GM23338 (cell line): ENCODE results near the gene SCGB1C2. TPM values are rescaled to one million over a fixed set of nuclear protein-coding genes. Genes with fewer than 3 reads are reported as not detected.

ENCODE experiments used
- ATAC-seq: fragments of 200-7000 bp; cut with Tn5 transposase; 3 replicates; pipeline ENCODE4 v1.9.1; 2020
- DNase-seq: peaks from one replicate; pipeline ENCODE4 v3.0.0-alpha.2; 2015; ENCODE audit warnings: low spot score
- H2AFZ ChIP-seq: fragments of 200-600 bp; sonication (generic); 2 replicates; pipeline ENCODE4 v1.8.0; 2016; ENCODE audit warnings: antibody characterized with exemption, mild to moderate bottlenecking, moderate library complexity
- H3F3A ChIP-seq: fragments of 200-600 bp; sonication (generic); replicated peaks from 2 replicates; pipeline ENCODE4 v1.8.0; 2017; ENCODE audit warnings: antibody characterized with exemption, mixed run types, low read depth
- H3K27ac ChIP-seq: fragments of 200-600 bp; sonication (generic); 2 replicates; pipeline ENCODE4 v1.6.1; 2016; ENCODE audit warnings: low read depth
- H3K27me3 ChIP-seq: fragments of 200-600 bp; sonication (generic); 2 replicates; pipeline ENCODE4 v1.8.0; 2016; ENCODE audit warnings: mild to moderate bottlenecking, mixed run types, moderate library complexity; ENCODE audit not compliant: insufficient read depth
- H3K36me3 ChIP-seq: fragments of 200-600 bp; sonication (generic); 2 replicates; pipeline ENCODE4 v1.8.0; 2016; ENCODE audit warnings: mild to moderate bottlenecking; ENCODE audit not compliant: insufficient read depth
- H3K4me1 ChIP-seq: fragments of 200-600 bp; sonication (generic); 2 replicates; pipeline ENCODE4 v1.8.0; 2016; ENCODE audit warnings: mild to moderate bottlenecking, moderate library complexity; ENCODE audit not compliant: insufficient read depth
- H3K4me2 ChIP-seq: fragments of 200-600 bp; sonication (generic); 2 replicates; pipeline ENCODE4 v1.7.1; 2017; ENCODE audit warnings: mixed run types
- H3K4me3 ChIP-seq: fragments of 200-600 bp; sonication (generic); 2 replicates; pipeline ENCODE4 v1.6.1; 2016; ENCODE audit warnings: mixed run types
- H3K79me2 ChIP-seq: fragments of 200-600 bp; sonication (generic); replicated peaks from 2 replicates; pipeline ENCODE4 v1.8.0; 2017; ENCODE audit warnings: mild to moderate bottlenecking; ENCODE audit not compliant: insufficient read depth
- H3K9me2 ChIP-seq: fragments of 200-600 bp; sonication (generic); 2 replicates; pipeline ENCODE4 v1.8.0; 2017; ENCODE audit not compliant: insufficient read depth
- H4K20me1 ChIP-seq: fragments of 200-600 bp; sonication (generic); replicated peaks from 2 replicates; pipeline ENCODE4 v1.8.0; 2017; ENCODE audit warnings: mild to moderate bottlenecking; ENCODE audit not compliant: insufficient read depth
- H3K27ac Mint-ChIP-seq: 2 replicates; pipeline ENCODE4 v1.8.0; 2020; ENCODE audit warnings: inconsistent platforms, mild to moderate bottlenecking, moderate library complexity, mixed read lengths
- H3K27me3 Mint-ChIP-seq: 3 replicates; pipeline ENCODE4 v1.8.0; 2022; ENCODE audit warnings: low read depth, mild to moderate bottlenecking, moderate library complexity, mixed read lengths, inconsistent platforms; ENCODE audit not compliant: insufficient read depth, poor library complexity
- H3K36me3 Mint-ChIP-seq: 3 replicates; pipeline ENCODE4 v1.8.0; 2021; ENCODE audit warnings: low read depth, mild to moderate bottlenecking, inconsistent platforms, moderate library complexity, mixed read lengths
- H3K4me1 Mint-ChIP-seq: 3 replicates; pipeline ENCODE4 v1.8.0; 2020; ENCODE audit warnings: mild to moderate bottlenecking, inconsistent platforms, mixed read lengths
- H3K4me3 Mint-ChIP-seq: 3 replicates; pipeline ENCODE4 v1.8.0; 2021; ENCODE audit warnings: moderate library complexity, mild to moderate bottlenecking, inconsistent platforms, mixed read lengths
- H3K9me3 Mint-ChIP-seq: 3 replicates; pipeline ENCODE4 v1.8.0; 2020; ENCODE audit warnings: moderate library complexity, mild to moderate bottlenecking, inconsistent platforms, mixed read lengths
- CREB1 ChIP-seq: fragments of 250-450 bp; sonication (Bioruptor Pico); IDR thresholded peaks from 2 replicates; pipeline ENCODE4 v1.5.0; 2020; ENCODE audit warnings: low read depth, mild to moderate bottlenecking, moderate library complexity
- CTCF ChIP-seq, 2 experiments: fragments of 200-600 bp in 1 of 2; sonication (generic) in 1 of 2; conservative IDR thresholded peaks; 2 replicates each; pipeline versions ENCODE4 v1.5.1 to v1.6.1; 2016 to 2017; ENCODE audit warnings: antibody characterized with exemption in 2 of 2, low read depth in 2 of 2, mild to moderate bottlenecking in 2 of 2, moderate library complexity in 1 of 2
- ETS1 ChIP-seq: IDR thresholded peaks from 2 replicates; pipeline ENCODE4 v1.6.1; 2016; ENCODE audit warnings: antibody characterized with exemption
- EZH2 ChIP-seq: fragments of 200-600 bp; sonication (generic); IDR thresholded peaks from one replicate; pipeline ENCODE4 v1.8.0; 2017; ENCODE audit warnings: antibody characterized with exemption, mild to moderate bottlenecking, low read depth; ENCODE audit not compliant: unreplicated experiment
- EZH2phosphoT487 ChIP-seq: fragments of 200-600 bp; sonication (generic); IDR thresholded peaks from one replicate; pipeline ENCODE4 v1.8.1; 2018; ENCODE audit warnings: antibody characterized with exemption; ENCODE audit not compliant: unreplicated experiment
- JUNB ChIP-seq: IDR thresholded peaks from one replicate; pipeline ENCODE4 v1.6.1; 2016; ENCODE audit warnings: antibody characterized with exemption; ENCODE audit not compliant: unreplicated experiment
- NANOG ChIP-seq: IDR thresholded peaks from 2 replicates; pipeline ENCODE4 v1.6.1; 2016; ENCODE audit warnings: antibody characterized with exemption, borderline replicate concordance
- POLR2AphosphoS5 ChIP-seq: IDR thresholded peaks from 2 replicates; pipeline ENCODE4 v1.6.1; 2016; ENCODE audit warnings: antibody characterized with exemption, low read depth
- REST ChIP-seq: IDR thresholded peaks from one replicate; pipeline ENCODE4 v1.6.1; 2018; ENCODE audit warnings: antibody characterized with exemption; ENCODE audit not compliant: unreplicated experiment
- STAT1 ChIP-seq: IDR thresholded peaks from one replicate; pipeline ENCODE4 v1.6.1; 2016; ENCODE audit warnings: antibody characterized with exemption; ENCODE audit not compliant: unreplicated experiment
- ZNF114 ChIP-seq: fragments of 250-450 bp; sonication (Bioruptor Pico); IDR thresholded peaks from 2 replicates; pipeline ENCODE4 v1.5.0; 2020; ENCODE audit warnings: mild to moderate bottlenecking, moderate library complexity
- ZNF331 ChIP-seq: fragments of 250-450 bp; sonication (Bioruptor Pico); IDR thresholded peaks from 2 replicates; pipeline ENCODE4 v1.5.0; 2020; ENCODE audit warnings: low read depth, mild to moderate bottlenecking, moderate library complexity
- ZNF462 ChIP-seq: fragments of 250-450 bp; sonication (Bioruptor Pico); IDR thresholded peaks from 2 replicates; pipeline ENCODE4 v1.5.0; 2020; ENCODE audit warnings: mild to moderate bottlenecking, moderate library complexity
- polyA plus RNA-seq: library from polyadenylated mRNA; unstranded; fragments of >200 nt; fragmentation: Nextera tagmentation; extraction: Ambion mirVana; gene quantifications from 2 replicates; pipeline ENCODE4 v1.2.1, GENCODE V29; 2016
- total RNA-seq: library from RNA; depleted of rRNA; stranded (reverse); fragments of >200 nt; shearing (Covaris generic); gene quantifications from 2 replicates; pipeline ENCODE4 v1.2.3, GENCODE V29; 2014

Gene SCGB1C2
- total and polyA plus RNA-seq, 2 experiments from 2014 or later: not detected

- ATAC-seq (no peak), DNase-seq (no peak)
- no peaks in the 10 kb centered on the region for H3K4me1 Mint-ChIP-seq
- no peaks in the 10 kb centered on the region for H3K4me1 ChIP-seq
- H3K4me2 ChIP-seq: no peak overlapping the region
- no peaks in the 10 kb centered on the region for H3K79me2 ChIP-seq
- no peak for TF ChIP-seq NANOG
- no peak for TF ChIP-seq STAT1
- TF ChIP-seq JUNB: no peak
- TF ChIP-seq ETS1: no peak
- no peak for TF ChIP-seq CTCF (conservative IDR thresholded peaks at IDR 0.05; ENCODE audit: low read depth in 2 of 2)
- TF ChIP-seq POLR2AphosphoS5: no peak
- no peak for TF ChIP-seq REST
- TF ChIP-seq EZH2phosphoT487: no peak
- no peak for TF ChIP-seq CREB1 (CRISPR knock-in tag)
- no peak for TF ChIP-seq ZNF114 (CRISPR knock-in tag)
- no peak for TF ChIP-seq EZH2
- no peak for TF ChIP-seq ZNF331 (CRISPR knock-in tag)
- no peak for TF ChIP-seq ZNF462
- no peaks in the 10 kb centered on the region; the same call in 2 of the 3 replicates for H3K36me3 Mint-ChIP-seq
- no peak overlapping the region for H2AFZ ChIP-seq
- H3K36me3 ChIP-seq: no peaks in the 10 kb centered on the region
- no peaks in the 10 kb centered on the region for H3K9me3 Mint-ChIP-seq
- no peaks in the 10 kb centered on the region for H4K20me1 ChIP-seq
- H3K27ac Mint-ChIP-seq: no peak overlapping the region
- peaks cover 6% of the 10 kb centered on the region for H3K27me3 Mint-ChIP-seq
- no peaks in the 10 kb centered on the region for H3K9me2 ChIP-seq
- H3K27ac ChIP-seq: no peak overlapping the region
- H3K4me3 Mint-ChIP-seq: no peak overlapping the region
- H3F3A ChIP-seq: no peaks in the 10 kb centered on the region
- no peak overlapping the region for H3K4me3 ChIP-seq
- H3K27me3 ChIP-seq: no peaks in the 10 kb centered on the region
Observed at GRCh38 chr17:156094-156621, 18.8 kb downstream of the SCGB1C2 start.
